ENCODE measurements around the gene PTTG2.

DNA sequence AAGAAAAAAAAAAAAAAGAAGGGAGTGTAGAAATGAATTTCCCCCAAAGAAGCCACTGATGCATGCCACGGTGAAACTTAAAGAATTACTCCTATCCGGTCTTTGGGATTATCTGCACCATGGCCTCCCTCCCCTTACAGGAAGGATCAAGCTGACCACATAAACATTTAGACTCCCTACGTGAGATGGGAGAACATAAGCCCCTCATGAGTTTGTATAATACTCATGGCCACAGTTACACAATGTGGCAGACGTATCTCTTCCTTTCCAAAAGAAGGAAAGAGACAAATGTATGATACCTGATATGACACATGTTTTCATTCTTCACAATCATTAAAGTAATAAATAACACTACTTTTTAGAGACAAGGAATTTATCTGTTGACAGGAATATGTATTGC lies 3.3 kb upstream of the PTTG2 start:
- TF ChIP-seq EZH2 (IDR thresholded peaks at IDR 0.05; ENCODE audit: borderline replicate concordance) = no peak
- TF ChIP-seq, protein P1, sequence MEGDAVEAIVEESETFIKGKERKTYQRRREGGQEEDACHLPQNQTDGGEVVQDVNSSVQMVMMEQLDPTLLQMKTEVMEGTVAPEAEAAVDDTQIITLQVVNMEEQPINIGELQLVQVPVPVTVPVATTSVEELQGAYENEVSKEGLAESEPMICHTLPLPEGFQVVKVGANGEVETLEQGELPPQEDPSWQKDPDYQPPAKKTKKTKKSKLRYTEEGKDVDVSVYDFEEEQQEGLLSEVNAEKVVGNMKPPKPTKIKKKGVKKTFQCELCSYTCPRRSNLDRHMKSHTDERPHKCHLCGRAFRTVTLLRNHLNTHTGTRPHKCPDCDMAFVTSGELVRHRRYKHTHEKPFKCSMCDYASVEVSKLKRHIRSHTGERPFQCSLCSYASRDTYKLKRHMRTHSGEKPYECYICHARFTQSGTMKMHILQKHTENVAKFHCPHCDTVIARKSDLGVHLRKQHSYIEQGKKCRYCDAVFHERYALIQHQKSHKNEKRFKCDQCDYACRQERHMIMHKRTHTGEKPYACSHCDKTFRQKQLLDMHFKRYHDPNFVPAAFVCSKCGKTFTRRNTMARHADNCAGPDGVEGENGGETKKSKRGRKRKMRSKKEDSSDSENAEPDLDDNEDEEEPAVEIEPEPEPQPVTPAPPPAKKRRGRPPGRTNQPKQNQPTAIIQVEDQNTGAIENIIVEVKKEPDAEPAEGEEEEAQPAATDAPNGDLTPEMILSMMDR (IDR thresholded peaks at IDR 0.05; ENCODE audit: poor library complexity) = no peak
